NCI-H69 (cell line): Measurements from ENCODE around the gene PHKB.

Experiments
- DNase-seq: peaks from one replicate; lab custom pipeline; 2025; lab: John Stamatoyannopoulos, UW

Gene PHKB

GRCh38 chr16:47571049-47571448 is 109.9 kb downstream of the PHKB start:
- DNase-seq: no peak

- DNase-seq: no peak
These were observed 110.6 kb downstream of the PHKB start for GRCh38 chr16:47571711-47572110.

DNA sequence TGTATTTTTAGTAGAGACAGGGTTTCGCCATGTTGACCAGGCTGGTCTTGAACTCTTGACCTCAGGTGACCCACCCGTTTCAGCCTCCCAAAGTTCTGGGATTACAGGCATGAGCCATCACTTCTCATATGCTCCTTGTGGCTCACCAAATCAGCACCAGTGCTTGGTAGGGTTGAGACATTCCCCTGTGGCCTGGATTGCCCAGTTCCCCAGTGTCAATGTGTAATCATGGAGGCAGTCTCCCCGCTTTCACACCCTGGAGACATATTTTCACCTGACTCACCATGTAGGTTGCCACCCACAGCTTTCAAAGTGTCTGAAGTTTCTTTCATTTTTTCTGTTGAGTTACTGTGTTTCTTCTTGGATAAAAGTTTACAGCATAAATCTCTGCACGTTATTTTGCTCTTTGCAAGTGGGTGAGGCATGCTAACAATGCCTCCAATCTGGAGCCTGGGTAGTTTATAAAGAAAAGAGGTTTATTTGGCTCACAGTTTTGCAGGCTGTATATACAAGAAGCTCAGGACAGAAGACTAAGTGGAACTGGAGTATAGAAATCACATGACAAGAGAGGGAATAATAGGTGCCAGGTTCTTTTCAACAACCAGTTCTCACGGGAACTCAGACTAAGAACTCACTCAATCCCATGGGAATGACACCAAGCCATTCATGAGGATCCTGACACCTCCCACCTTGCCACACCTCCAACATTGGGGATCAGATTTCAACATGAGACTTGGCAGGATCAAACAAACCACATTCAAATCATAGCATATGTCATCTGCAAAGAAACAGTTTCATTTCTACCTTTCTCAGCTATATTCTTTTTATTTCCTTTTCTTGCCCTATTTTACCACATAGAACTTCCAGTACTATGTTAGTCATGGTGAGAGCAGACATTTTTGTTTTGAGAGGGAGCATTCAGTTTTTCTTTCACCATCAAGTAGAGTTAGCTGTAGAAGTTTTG is 113.2 kb downstream of the PHKB start:
- peak; percentile 33 for DNase-seq

DNA sequence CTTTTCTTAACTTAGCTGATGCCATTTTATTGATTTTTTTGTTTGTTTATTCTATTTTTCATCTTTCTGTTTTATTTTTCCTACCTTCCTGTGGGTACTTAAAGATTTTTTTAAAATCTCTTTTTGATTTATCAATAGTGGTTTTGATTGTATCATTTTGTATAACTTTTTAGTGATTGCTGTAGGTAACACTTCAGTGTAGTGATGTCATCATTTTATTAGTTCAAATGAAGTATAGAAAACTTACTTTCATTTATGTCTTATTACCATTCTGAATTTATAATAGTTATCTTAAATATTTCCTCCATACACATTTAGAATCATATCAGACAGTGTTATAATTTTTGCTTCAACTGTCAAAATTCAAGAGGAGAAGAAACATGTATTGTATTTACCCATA is 115.9 kb downstream of the PHKB start:
- DNase-seq: no peak

DNA sequence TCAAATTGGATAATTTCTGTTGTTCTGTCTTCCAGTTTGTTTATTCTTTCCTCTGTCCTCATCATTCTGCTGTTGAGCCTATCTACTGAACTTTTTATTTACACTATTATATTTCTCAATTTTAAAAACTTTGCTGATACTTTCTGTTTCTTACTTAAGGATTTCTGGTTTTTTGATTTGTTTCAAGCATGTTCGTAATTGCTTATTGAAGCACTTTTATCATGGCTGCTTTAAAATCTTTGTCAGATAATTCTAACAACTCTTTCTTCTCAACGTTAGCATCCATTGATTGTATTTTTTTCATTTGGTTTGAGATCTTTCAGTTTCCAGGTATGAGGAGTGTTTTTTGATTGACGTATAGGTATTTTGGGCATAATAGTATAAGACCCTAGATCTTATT is 116.9 kb downstream of the PHKB start:
- DNase-seq: no peak

DNA sequence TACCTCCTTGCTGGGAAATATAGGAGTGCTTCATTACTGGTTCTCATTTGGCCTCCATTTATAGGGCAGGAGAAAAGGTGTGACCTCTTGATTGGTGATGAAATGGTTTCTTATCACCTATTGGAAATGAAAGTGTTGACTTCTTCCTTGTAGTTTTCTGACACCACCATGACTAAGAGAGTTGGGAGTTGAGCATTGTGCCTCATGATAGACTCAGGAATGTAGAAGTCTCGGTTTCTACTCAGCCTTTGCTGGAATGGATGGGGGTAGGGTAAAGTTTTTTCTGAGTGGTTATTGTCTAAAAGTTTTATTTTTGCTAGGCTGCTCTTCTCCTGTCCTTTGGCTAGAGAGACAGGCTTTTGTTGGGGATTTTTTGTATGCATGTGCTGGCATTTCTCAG is 117.4 kb downstream of the PHKB start:
- no peak for DNase-seq

- no peak for DNase-seq
These were observed 120.0 kb downstream of the PHKB start for GRCh38 chr16:47581114-47581513.

DNA sequence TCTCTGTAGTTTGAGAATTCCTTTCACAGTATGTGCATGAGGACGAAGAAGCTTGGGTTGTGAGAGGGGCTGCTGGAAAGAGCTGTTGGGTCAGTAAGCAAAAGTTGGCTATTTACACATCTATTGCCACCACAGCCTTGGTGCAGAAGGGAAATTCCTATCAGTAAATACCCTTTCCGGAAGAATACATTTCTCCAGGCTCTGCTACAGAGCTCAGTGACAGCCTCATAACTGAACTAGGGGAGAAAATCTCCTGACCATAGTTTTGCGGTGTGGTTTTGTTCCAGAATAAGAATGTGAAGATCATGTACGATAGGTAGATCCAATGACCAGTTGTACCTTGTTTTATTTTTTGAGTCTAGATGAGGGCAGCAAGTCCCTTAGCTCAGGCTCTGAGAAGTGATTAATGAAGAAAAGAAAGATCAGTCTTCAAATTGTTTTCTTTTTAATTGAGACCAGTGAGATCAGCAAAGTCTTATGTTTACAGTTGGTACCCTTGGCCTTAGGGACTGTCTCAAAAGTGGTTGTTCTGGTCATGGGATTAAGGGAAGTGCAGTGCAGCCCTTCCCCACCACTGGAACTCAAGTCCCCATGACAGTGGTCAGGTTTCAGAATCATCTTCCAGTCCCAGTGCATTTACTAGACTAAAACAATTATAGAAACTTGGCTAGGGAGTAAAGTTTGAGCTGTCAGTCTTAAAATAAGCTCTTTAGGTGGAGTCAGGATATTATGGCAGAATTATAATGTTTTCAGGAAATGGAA is 123.5 kb downstream of the PHKB start:
- DNase-seq: no peak

GRCh38 chr16:47586121-47586520 is 125.0 kb downstream of the PHKB start:
- no peak for DNase-seq

DNA sequence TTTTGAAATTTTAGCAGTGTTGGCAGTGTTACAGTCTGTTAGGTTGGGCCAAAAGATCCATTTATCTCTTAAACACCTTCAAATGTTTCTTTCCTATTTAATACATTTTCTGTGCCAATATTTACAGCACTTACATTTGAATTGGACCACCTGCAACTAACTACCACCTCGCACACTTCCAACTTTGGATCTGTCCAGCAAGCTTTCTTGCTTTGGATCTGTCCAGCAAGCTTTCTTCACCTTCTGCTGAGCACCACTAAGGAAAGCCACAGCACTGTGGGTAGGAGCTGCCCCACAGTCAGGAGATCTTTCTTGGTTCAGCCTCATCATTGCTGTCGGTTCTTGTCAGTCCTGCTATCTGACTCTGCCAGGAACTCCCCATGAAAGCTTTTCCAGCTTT is 129.3 kb downstream of the PHKB start:
- DNase-seq: no peak

DNA sequence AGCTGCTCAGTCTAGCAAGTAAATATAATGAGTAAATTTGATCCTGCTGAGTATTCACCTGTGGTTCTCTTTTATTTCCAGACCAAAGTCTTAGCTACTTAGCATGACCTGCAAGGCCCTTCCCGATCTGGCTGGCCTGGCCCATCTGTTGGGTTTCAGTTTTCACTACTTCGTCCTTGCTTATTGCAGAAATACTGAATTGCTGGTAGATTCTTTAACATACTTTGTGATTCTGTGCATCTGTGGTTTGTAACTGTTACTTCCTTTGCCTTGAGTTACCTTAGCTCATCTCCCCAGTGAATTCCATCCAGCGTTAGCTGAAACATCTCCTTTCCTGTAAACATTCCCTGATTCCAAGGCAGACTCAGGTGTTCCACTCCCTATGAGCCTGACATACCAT is 131.1 kb downstream of the PHKB start:
- peak; percentile 57 for DNase-seq

- DNase-seq: no peak
These were observed 138.4 kb downstream of the PHKB start for GRCh38 chr16:47599512-47599911.

DNA sequence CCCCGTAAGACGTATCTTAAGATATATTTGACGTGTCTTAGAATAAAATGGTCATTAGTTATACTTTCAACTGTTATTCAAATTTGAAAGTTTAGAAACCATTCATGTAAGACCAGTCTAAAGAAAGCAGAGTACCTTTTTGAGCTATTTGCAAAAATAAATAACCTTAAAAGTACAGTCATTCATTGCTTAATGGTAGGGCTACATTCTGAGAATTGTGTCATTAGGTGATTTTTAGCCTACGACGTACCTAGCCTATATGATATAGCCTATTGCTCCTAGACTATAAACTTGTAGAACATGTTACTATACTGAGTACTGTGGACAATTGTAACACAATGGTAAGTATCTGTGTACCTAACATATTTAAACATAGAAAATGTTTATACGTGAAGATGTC is 139.2 kb downstream of the PHKB start:
- no peak for DNase-seq

GRCh38 chr16:47604306-47604705 is 143.2 kb downstream of the PHKB start:
- no peak for DNase-seq

GRCh38 chr16:47611042-47611441 is 149.9 kb downstream of the PHKB start:
- DNase-seq: no peak

GRCh38 chr16:47611848-47612493 is 150.8 kb downstream of the PHKB start:
- no peak for DNase-seq

- no peak for DNase-seq
These were observed 151.6 kb downstream of the PHKB start for GRCh38 chr16:47612711-47613110.

DNA sequence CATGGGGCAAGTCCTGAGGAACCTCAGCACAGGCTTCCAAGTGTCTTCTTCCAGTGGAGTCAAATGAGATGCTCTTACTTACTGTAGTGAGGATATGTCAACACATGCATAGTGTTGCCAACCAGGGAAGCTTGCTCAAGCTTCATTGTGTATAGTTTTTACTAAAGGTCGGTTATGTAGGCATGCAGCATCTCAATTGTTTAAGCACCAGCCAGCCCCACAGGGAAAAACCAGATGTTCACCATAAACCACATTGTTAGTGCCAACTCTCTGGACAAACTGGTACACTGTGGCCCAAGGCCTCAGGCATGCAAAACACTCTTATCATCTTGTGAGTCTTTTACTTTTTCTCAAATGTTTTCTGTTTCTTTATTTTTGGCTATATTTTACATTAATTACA is 152.1 kb downstream of the PHKB start:
- DNase-seq: no peak

DNA sequence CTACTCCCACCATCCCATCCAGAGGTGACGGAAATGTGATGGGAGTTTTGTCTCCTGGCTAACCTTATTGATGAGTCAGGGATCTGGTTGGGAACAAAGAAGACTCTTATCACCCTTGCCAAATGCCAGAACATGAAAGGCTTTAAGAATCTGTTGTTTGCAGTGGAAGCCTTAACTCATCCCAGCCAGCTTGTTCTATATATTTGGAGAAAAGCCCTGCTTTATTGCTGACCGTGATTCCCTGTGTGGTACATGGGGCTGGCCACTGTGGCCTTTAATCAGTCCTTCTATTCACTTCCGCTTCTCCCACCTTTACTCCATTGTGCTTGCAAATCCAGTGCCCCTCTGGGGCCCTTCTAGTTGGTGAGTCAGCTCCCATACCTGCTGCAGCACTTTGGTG is 156.6 kb downstream of the PHKB start:
- DNase-seq: no peak

GRCh38 chr16:47622451-47623176 is 161.5 kb downstream of the PHKB start:
- no peak for DNase-seq

DNA sequence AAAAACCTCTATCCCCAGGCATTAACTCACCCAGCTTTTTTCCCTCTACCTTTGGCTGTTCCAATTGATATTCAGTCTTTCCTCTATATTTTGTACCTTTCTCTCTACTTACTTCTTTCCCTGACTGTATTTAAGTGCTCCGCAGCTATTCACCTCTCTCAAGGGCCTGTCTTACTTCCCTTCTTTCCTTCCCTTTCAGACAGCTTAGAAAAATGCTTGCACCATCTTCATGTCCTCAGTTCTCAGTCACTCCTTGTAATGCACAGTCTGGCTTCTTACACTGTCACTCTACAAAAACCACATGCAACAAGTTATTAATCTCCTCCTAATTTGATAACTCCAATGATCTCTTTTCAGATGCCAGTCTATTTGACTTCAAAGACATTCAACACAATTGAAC is 163.4 kb downstream of the PHKB start:
- no peak for DNase-seq

DNA sequence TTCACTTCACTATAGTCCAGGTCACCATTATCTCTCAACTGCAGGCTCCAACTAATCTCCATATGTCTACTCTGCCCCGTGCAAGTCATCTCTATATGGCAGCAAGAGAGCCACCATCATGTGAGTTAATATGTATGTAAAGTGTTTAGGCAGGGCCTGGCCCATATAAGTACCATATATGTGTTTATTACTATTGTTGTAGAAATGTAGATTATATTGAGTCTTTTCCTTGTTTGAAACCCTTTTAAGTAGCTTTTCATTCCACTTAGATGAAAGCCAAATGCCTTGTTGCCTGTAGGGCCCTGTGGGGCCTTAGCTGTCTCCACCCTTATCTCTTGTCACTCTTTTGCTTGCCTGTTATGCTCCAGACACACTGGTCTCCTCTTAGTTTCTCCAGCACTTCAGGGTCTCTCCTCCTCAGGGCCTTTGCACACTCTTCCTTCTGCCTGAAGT is 164.0 kb downstream of the PHKB start:
- no peak for DNase-seq
